GM21515 (cell line): ENCODE data around the gene STS.
A peak's percentile ranks its signal among the peaks of the same experiment; 100 is the strongest.

Source experiments
- ATAC-seq: cut with Tn5 transposase; IDR thresholded peaks from one replicate; pipeline ENCODE4 v1.9.1; 2021; ENCODE audit not compliant: unreplicated experiment

Gene STS

GRCh38 chrX:7139202-7140081, 8.1 kb upstream of the STS start:
- ATAC-seq = no peak

- ATAC-seq = no peak
These were observed 4.4 kb upstream of the STS start for GRCh38 chrX:7143076-7143475.

- no peak for ATAC-seq
These were observed 3.5 kb upstream of the STS start for GRCh38 chrX:7143941-7144525.

- ATAC-seq = no peak
These were observed 2.1 kb upstream of the STS start for GRCh38 chrX:7145454-7145853.

GRCh38 chrX:7146020-7146702, 1.4 kb upstream of the STS start:
- no peak for ATAC-seq

- ATAC-seq = peak; percentile 17
These were observed 654 bp upstream of the STS start for GRCh38 chrX:7146703-7147412.

- ATAC-seq = peak; percentile 80
These were observed 704 bp downstream of the STS start, which contains the start of gene PUDP for GRCh38 chrX:7147978-7148854. TSS of gene PUDP (minus strand) at chrX:7148153. CDS start at chrX:7148113, 40 bp downstream.

GRCh38 chrX:7149411-7149810, 1.9 kb downstream of the STS start:
- ATAC-seq = no peak

- ATAC-seq = no peak
These were observed 5.7 kb downstream of the STS start for GRCh38 chrX:7153231-7153630.

GRCh38 chrX:7154041-7154597, 6.6 kb downstream of the STS start:
- no peak for ATAC-seq

- no peak for ATAC-seq
These were observed 7.7 kb downstream of the STS start for GRCh38 chrX:7155163-7155562.

GRCh38 chrX:7156879-7157278, 9.4 kb downstream of the STS start:
- ATAC-seq = no peak

GRCh38 chrX:7158468-7158990, 11.0 kb downstream of the STS start:
- no peak for ATAC-seq

GRCh38 chrX:7159149-7159861, 11.8 kb downstream of the STS start:
- no peak for ATAC-seq

- ATAC-seq = no peak
These were observed 15.7 kb downstream of the STS start for GRCh38 chrX:7163146-7163677.

- ATAC-seq = no peak
These were observed 16.7 kb downstream of the STS start for GRCh38 chrX:7164174-7164573.

- no peak for ATAC-seq
These were observed 20.9 kb downstream of the STS start for GRCh38 chrX:7168371-7168770.

GRCh38 chrX:7169627-7170026, 22.1 kb downstream of the STS start:
- no peak for ATAC-seq

- no peak for ATAC-seq
These were observed 23.4 kb downstream of the STS start for GRCh38 chrX:7170898-7171297.
